Keratinocyte (primary cell): ENCODE data around the gene UGT8.
"Not testable (repeated sequence)": the region's sequence is repeated elsewhere in the genome, so short reads cannot be mapped to it uniquely, and the experiment has no call there.

Experiments
- EZH2 ChIP-seq: IDR thresholded peaks from one replicate; pipeline ENCODE4 v1.6.1; 2012; ENCODE audit warnings: inconsistent platforms, mild to moderate bottlenecking, low read length, moderate library complexity
- TF ChIP-seq, protein P1 (sequence below), 3 experiments: IDR thresholded peaks in 1 of 3; conservative IDR thresholded peaks in 1 of 3; optimal IDR thresholded peaks in 1 of 3; 2 replicates in 2 of 3; 3 replicates in 1 of 3; pipeline versions ENCODE3 to v1.5.1; 2011; ENCODE audit warnings: low read length in 3 of 3, mild to moderate bottlenecking in 3 of 3, moderate library complexity in 2 of 3, control low read depth in 1 of 3, inconsistent platforms in 1 of 3; ENCODE audit not compliant: insufficient read depth in 2 of 3; ENCODE audit errors: extremely low read depth in 1 of 3

- TF ChIP-seq EZH2: not testable (repeated sequence)
- TF ChIP-seq, protein P1, sequence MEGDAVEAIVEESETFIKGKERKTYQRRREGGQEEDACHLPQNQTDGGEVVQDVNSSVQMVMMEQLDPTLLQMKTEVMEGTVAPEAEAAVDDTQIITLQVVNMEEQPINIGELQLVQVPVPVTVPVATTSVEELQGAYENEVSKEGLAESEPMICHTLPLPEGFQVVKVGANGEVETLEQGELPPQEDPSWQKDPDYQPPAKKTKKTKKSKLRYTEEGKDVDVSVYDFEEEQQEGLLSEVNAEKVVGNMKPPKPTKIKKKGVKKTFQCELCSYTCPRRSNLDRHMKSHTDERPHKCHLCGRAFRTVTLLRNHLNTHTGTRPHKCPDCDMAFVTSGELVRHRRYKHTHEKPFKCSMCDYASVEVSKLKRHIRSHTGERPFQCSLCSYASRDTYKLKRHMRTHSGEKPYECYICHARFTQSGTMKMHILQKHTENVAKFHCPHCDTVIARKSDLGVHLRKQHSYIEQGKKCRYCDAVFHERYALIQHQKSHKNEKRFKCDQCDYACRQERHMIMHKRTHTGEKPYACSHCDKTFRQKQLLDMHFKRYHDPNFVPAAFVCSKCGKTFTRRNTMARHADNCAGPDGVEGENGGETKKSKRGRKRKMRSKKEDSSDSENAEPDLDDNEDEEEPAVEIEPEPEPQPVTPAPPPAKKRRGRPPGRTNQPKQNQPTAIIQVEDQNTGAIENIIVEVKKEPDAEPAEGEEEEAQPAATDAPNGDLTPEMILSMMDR (optimal IDR thresholded peaks at IDR 0.05 in 1 of 3, IDR thresholded peaks at IDR 0.05 in 1 of 3, conservative IDR thresholded peaks at IDR 0.05 in 1 of 3; ENCODE audit: extremely low read depth in 1 of 3, insufficient read depth in 2 of 3, low read length in 3 of 3): not testable (repeated sequence)
Observed at GRCh38 chr4:114590360-114590759, 8.2 kb upstream of the UGT8 start.
